Liver (tissue), 9 donors: Measurements from ENCODE around the gene JUNB. TPM values are rescaled to one million over a fixed set of nuclear protein-coding genes. Genes with fewer than 3 reads are reported as not detected.

ENCODE experiments used
- DNase-seq: peaks from one replicate; pipeline ENCODE4 v3.0.0-alpha.2; 2017; ENCODE audit warnings: low spot score
- H3K27ac ChIP-seq, 2 donors: one replicate each; pipeline ENCODE4 v1.7.0; 2013; ENCODE audit warnings: inconsistent platforms in 2 of 2, low read length in 2 of 2, control low read depth in 1 of 2, low read depth in 1 of 2, mild to moderate bottlenecking in 1 of 2
- H3K27me3 ChIP-seq, 4 donors: one replicate each; pipeline versions ENCODE4 v1.6.1 to v1.7.0; 2013; ENCODE audit warnings: low read length in 3 of 4, inconsistent platforms in 1 of 4, mild to moderate bottlenecking in 1 of 4, moderate library complexity in 1 of 4; ENCODE audit not compliant: control insufficient read depth in 4 of 4, insufficient read depth in 4 of 4
- H3K36me3 ChIP-seq, 4 donors: one replicate each; pipeline versions ENCODE4 v1.6.1 to v1.7.0; 2013; ENCODE audit warnings: low read length in 3 of 4, mild to moderate bottlenecking in 3 of 4, low read depth in 1 of 4, moderate library complexity in 1 of 4; ENCODE audit not compliant: control insufficient read depth in 4 of 4, insufficient read depth in 3 of 4
- H3K4me1 ChIP-seq, 4 donors: one replicate each; pipeline versions ENCODE4 v1.6.1 to v1.7.0; 2013; ENCODE audit warnings: low read length in 3 of 4, mild to moderate bottlenecking in 3 of 4, moderate library complexity in 1 of 4; ENCODE audit not compliant: control insufficient read depth in 4 of 4, insufficient read depth in 4 of 4
- H3K4me3 ChIP-seq, 3 donors: one replicate each; pipeline versions ENCODE4 v1.6.1 to v1.7.0; 2013; ENCODE audit warnings: low read length in 3 of 3, control low read depth in 1 of 3, low read depth in 1 of 3, mild to moderate bottlenecking in 1 of 3
- H3K9ac ChIP-seq, 2 donors: one replicate each; pipeline ENCODE4 v1.7.0; 2013; ENCODE audit warnings: low read length in 2 of 2, mild to moderate bottlenecking in 2 of 2, moderate library complexity in 2 of 2, control low read depth in 1 of 2, low read depth in 1 of 2
- H3K9me3 ChIP-seq, 4 donors: one replicate each; pipeline versions ENCODE4 v1.6.1 to v1.7.0; 2013; ENCODE audit warnings: low read length in 3 of 4; ENCODE audit not compliant: control insufficient read depth in 4 of 4
- EGR1 ChIP-seq, 2 donors: IDR thresholded peaks; 2 replicates each; pipeline ENCODE4 v1.6.1; 2016 to 2018; ENCODE audit warnings: antibody characterized with exemption in 2 of 2, low read depth in 2 of 2
- FOXA1 ChIP-seq: IDR thresholded peaks from 2 replicates; pipeline ENCODE4 v1.6.1; 2016; ENCODE audit warnings: antibody characterized with exemption
- FOXA2 ChIP-seq: IDR thresholded peaks from 2 replicates; pipeline ENCODE4 v1.6.1; 2016; ENCODE audit warnings: antibody characterized with exemption
- GABPA ChIP-seq, 2 donors: IDR thresholded peaks in 1 of 2; conservative IDR thresholded peaks in 1 of 2; 2 replicates each; pipeline ENCODE4 v1.6.1; 2016; ENCODE audit warnings: antibody characterized with exemption in 2 of 2, mild to moderate bottlenecking in 1 of 2, moderate library complexity in 1 of 2
- HNF4A ChIP-seq, 2 donors: conservative IDR thresholded peaks; 2 replicates each; pipeline ENCODE4 v1.6.1; 2016; ENCODE audit warnings: antibody characterized with exemption in 2 of 2, mild to moderate bottlenecking in 2 of 2
- HNF4G ChIP-seq: IDR thresholded peaks from 2 replicates; pipeline ENCODE4 v1.6.1; 2016; ENCODE audit warnings: antibody characterized with exemption
- JUND ChIP-seq, 2 donors: IDR thresholded peaks; 2 replicates each; pipeline ENCODE4 v1.6.1; 2016; ENCODE audit warnings: antibody characterized with exemption in 2 of 2
- MAX ChIP-seq: IDR thresholded peaks from 2 replicates; pipeline ENCODE4 v1.6.1; 2016; ENCODE audit warnings: antibody characterized with exemption
- NR2F2 ChIP-seq: IDR thresholded peaks from 2 replicates; pipeline ENCODE4 v1.6.1; 2016; ENCODE audit warnings: antibody characterized with exemption
- RAD21 ChIP-seq, 2 donors: IDR thresholded peaks; 2 replicates each; pipeline ENCODE4 v1.6.1; 2016; ENCODE audit warnings: antibody characterized with exemption in 2 of 2, mild to moderate bottlenecking in 2 of 2
- RXRA ChIP-seq, 2 donors: IDR thresholded peaks; 2 replicates each; pipeline ENCODE4 v1.6.1; 2017 to 2018; ENCODE audit warnings: antibody characterized with exemption in 2 of 2, mild to moderate bottlenecking in 1 of 2
- SP1 ChIP-seq: IDR thresholded peaks from 2 replicates; pipeline ENCODE4 v1.6.1; 2018; ENCODE audit warnings: antibody characterized with exemption, mild to moderate bottlenecking
- TAF1 ChIP-seq: conservative IDR thresholded peaks from 2 replicates; pipeline ENCODE4 v1.6.1; 2016; ENCODE audit warnings: antibody characterized with exemption, mild to moderate bottlenecking
- YY1 ChIP-seq: IDR thresholded peaks from 2 replicates; pipeline ENCODE4 v1.6.1; 2016; ENCODE audit warnings: antibody characterized with exemption, mild to moderate bottlenecking
- WGBS: extraction: QIAGEN DNeasy Blood & Tissue Kit; methylation state at CpG from one replicate; pipeline ENCODE4 v1.1.7; 2013; 5-methylcytosine and 5-hydroxymethylcytosine counted together
- polyA plus RNA-seq, 2 donors: library from polyadenylated mRNA; stranded (reverse) in 1 of 2; unstranded in 1 of 2; fragments of 200-250 nt in 1 of 2; fragments of >200 nt in 1 of 2; fragmentation: Nextera tagmentation in 1 of 2; extraction: Ambion mirVana in 1 of 2; gene quantifications; one replicate each; pipeline versions ENCODE4 v1.2.1 to v1.2.3, GENCODE V29; 2013 to 2015
- total RNA-seq, 2 donors: library from RNA; depleted of rRNA; stranded (reverse); fragments of >200 nt; gene quantifications; one replicate each; pipeline ENCODE4 v1.2.3, GENCODE V29; 2014
- TF ChIP-seq, protein P1 (sequence below): fragments of 150-350 bp; IDR thresholded peaks from 2 replicates; pipeline ENCODE4 v1.5.1; 2017; ENCODE audit warnings: improper control_type of control experiment, low read depth, low read length; ENCODE audit not compliant: missing input control
- TF ChIP-seq, protein P2 (sequence below): IDR thresholded peaks from 2 replicates; pipeline ENCODE4 v1.6.1; 2016; ENCODE audit warnings: antibody characterized with exemption
- TF ChIP-seq, protein P3 (sequence below): IDR thresholded peaks from 2 replicates; pipeline ENCODE4 v1.6.1; 2016; ENCODE audit warnings: antibody characterized with exemption
- TF ChIP-seq, protein P4 (sequence below): IDR thresholded peaks from 2 replicates; pipeline ENCODE4 v1.6.1; 2016; ENCODE audit warnings: antibody characterized with exemption, mild to moderate bottlenecking
- donor health status: healthy.
- donor health status: healthy.
- donor health status: healthy.
- donor health status: healthy.
- donor health status: healthy.

JUNB gene
- total and polyA plus RNA-seq, 4 donors: 32.7 to 79.2 (median 56.6) TPM

DNA sequence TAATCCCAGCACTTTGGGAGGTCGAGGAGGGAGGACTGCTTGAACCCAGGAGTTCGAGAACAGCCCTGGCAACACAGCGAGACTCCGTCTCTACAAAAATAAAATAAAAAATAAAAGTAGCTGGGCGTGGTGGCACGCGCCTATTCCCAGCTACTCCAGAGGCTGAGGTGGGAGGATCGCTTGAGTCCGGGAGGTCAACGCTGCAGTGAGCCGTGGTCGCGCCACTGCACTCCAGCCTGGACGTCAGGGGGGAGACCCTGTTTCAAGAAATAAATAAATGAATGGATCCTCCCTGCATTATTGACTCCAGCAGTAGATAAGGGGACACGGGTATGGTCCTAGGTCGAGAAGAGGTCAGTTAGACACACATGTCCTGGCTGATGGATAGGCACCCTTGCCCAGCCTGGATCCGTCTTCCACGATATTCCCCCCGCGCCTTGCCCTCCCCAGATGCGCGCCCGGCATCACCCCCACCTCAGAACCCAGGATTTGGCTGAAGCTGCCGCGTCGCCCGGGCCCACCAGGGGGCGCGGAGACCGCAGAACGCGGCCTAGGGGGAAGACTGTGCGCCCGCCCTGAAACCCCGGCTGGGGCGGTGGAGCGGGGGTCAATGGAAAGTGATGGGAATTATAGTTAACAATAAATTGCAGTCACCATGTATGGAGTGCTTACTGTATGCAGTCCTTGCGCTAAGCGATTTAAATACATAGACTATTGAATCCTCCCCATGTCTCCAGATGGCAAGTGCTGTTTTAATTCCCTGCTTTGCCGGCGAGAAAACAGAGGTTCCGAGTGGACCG is 13.9 kb upstream of the JUNB start:
- Histone ChIP-seq H3K27me3 (no peaks in the 10 kb centered on the region), H3K4me1 (peaks cover 12 to 31% (median 23%) of the 10 kb centered on the region in 4 donors), H3K9ac (peak overlapping the region; percentile 65 to 72), H3K9me3 (no peaks in the 10 kb centered on the region), H3K36me3 (peaks cover 0 to 2% (median 0%) of the 10 kb centered on the region in 4 donors), H3K27ac (peak overlapping the region; percentile 90 to 93), H3K4me3 (peak overlapping the region; percentile 59 to 81 (median 77))
- TF ChIP-seq FOXA1 (no peak), RAD21 (IDR thresholded peaks at IDR 0.05) (peak; percentile 86 to 94), YY1 (peak; percentile 28), RXRA (IDR thresholded peaks at IDR 0.05) (no peak)
- TF ChIP-seq, protein P1, sequence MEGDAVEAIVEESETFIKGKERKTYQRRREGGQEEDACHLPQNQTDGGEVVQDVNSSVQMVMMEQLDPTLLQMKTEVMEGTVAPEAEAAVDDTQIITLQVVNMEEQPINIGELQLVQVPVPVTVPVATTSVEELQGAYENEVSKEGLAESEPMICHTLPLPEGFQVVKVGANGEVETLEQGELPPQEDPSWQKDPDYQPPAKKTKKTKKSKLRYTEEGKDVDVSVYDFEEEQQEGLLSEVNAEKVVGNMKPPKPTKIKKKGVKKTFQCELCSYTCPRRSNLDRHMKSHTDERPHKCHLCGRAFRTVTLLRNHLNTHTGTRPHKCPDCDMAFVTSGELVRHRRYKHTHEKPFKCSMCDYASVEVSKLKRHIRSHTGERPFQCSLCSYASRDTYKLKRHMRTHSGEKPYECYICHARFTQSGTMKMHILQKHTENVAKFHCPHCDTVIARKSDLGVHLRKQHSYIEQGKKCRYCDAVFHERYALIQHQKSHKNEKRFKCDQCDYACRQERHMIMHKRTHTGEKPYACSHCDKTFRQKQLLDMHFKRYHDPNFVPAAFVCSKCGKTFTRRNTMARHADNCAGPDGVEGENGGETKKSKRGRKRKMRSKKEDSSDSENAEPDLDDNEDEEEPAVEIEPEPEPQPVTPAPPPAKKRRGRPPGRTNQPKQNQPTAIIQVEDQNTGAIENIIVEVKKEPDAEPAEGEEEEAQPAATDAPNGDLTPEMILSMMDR: peak; percentile 76
- DNase-seq: peak; percentile 86
- 12% methylated on average over 43 of the region's 43 CpGs for WGBS

GRCh38 chr19:12778017-12778904 is 13.0 kb upstream of the JUNB start:
- WGBS: 5% methylated on average over 44 of the region's 44 CpGs
- peak; percentile 61 for DNase-seq
- peak overlapping the region; percentile 65 to 72 for H3K9ac ChIP-seq

More at GRCh38 chr19:12778017-12778904, 13.0 kb upstream of the JUNB start:
- peak overlapping the region; percentile 90 to 93 for H3K27ac ChIP-seq
- no peaks in the 10 kb centered on the region for H3K9me3 ChIP-seq
- peak overlapping the region; percentile 59 to 81 (median 77) for H3K4me3 ChIP-seq
- no peaks in the 10 kb centered on the region for H3K27me3 ChIP-seq
- TF ChIP-seq, protein P2, sequence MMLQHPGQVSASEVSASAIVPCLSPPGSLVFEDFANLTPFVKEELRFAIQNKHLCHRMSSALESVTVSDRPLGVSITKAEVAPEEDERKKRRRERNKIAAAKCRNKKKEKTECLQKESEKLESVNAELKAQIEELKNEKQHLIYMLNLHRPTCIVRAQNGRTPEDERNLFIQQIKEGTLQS: no peak
- TF ChIP-seq JUND (IDR thresholded peaks at IDR 0.05) (no peak), HNF4A (conservative IDR thresholded peaks at IDR 0.05) (peak in 1 of 2 donors; percentile 19), NR2F2 (no peak), EGR1 (IDR thresholded peaks at IDR 0.05; ENCODE audit: low read depth in 2 of 2) (no peak), RXRA (IDR thresholded peaks at IDR 0.05) (peak in 1 of 2 donors; percentile 11), HNF4G (no peak), MAX (no peak), FOXA1 (no peak), GABPA (IDR thresholded peaks at IDR 0.05 in 1 of 2, conservative IDR thresholded peaks at IDR 0.05 in 1 of 2) (peak in 1 of 2 donors; percentile 83), FOXA2 (no peak), TAF1 (no peak), YY1 (peak; percentile 43), RAD21 (IDR thresholded peaks at IDR 0.05) (peak in 1 of 2 donors; percentile 45), SP1 (peak; percentile 53)
- TF ChIP-seq, protein P3, sequence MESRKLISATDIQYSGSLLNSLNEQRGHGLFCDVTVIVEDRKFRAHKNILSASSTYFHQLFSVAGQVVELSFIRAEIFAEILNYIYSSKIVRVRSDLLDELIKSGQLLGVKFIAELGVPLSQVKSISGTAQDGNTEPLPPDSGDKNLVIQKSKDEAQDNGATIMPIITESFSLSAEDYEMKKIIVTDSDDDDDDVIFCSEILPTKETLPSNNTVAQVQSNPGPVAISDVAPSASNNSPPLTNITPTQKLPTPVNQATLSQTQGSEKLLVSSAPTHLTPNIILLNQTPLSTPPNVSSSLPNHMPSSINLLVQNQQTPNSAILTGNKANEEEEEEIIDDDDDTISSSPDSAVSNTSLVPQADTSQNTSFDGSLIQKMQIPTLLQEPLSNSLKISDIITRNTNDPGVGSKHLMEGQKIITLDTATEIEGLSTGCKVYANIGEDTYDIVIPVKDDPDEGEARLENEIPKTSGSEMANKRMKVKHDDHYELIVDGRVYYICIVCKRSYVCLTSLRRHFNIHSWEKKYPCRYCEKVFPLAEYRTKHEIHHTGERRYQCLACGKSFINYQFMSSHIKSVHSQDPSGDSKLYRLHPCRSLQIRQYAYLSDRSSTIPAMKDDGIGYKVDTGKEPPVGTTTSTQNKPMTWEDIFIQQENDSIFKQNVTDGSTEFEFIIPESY: peak; percentile 29
- TF ChIP-seq, protein P4, sequence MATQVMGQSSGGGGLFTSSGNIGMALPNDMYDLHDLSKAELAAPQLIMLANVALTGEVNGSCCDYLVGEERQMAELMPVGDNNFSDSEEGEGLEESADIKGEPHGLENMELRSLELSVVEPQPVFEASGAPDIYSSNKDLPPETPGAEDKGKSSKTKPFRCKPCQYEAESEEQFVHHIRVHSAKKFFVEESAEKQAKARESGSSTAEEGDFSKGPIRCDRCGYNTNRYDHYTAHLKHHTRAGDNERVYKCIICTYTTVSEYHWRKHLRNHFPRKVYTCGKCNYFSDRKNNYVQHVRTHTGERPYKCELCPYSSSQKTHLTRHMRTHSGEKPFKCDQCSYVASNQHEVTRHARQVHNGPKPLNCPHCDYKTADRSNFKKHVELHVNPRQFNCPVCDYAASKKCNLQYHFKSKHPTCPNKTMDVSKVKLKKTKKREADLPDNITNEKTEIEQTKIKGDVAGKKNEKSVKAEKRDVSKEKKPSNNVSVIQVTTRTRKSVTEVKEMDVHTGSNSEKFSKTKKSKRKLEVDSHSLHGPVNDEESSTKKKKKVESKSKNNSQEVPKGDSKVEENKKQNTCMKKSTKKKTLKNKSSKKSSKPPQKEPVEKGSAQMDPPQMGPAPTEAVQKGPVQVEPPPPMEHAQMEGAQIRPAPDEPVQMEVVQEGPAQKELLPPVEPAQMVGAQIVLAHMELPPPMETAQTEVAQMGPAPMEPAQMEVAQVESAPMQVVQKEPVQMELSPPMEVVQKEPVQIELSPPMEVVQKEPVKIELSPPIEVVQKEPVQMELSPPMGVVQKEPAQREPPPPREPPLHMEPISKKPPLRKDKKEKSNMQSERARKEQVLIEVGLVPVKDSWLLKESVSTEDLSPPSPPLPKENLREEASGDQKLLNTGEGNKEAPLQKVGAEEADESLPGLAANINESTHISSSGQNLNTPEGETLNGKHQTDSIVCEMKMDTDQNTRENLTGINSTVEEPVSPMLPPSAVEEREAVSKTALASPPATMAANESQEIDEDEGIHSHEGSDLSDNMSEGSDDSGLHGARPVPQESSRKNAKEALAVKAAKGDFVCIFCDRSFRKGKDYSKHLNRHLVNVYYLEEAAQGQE: no peak
- TF ChIP-seq, protein P1: no peak
- peaks cover 0 to 2% (median 0%) of the 10 kb centered on the region in 4 donors for H3K36me3 ChIP-seq
- peaks cover 16 to 36% (median 27%) of the 10 kb centered on the region in 4 donors for H3K4me1 ChIP-seq
